HepG2 (cell line): Measurements from ENCODE around the gene RBP3. TPM values are rescaled to one million over a fixed set of nuclear protein-coding genes. Genes with fewer than 3 reads are reported as not detected.

Experiments
- ATAC-seq: fragments of 200-7000 bp; cut with Tn5 transposase; 3 replicates; pipeline ENCODE4 v1.9.1; 2020; ENCODE audit warnings: mild to moderate bottlenecking, moderate library complexity
- BruUV-seq: library from RNA; stranded (reverse); fragments of 400-500 nt; replicated peaks from 2 replicates; lab custom pipeline; 2021; lab: Mats Ljungman, UMichigan
- CTCF ChIA-PET: fragments of 300-600 bp; formaldehyde crosslinking; extraction: SDS; loops from one replicate; lab custom pipeline; 2021; ENCODE audit warnings: low total read pairs, inconsistent platforms, low intra/inter-chr PET ratio; lab: Yijun Ruan, JAX
- POLR2A ChIA-PET: fragments of 350-600 bp; sonication (Branson Sonifier 250); formaldehyde crosslinking; loops from one replicate; lab custom pipeline; 2020; ENCODE audit warnings: antibody characterized with exemption, inconsistent platforms; lab: Yijun Ruan, JAX
- DNase-seq: peaks from one replicate; pipeline ENCODE4 v3.0.0-alpha.2; 2015; ENCODE audit warnings: low spot score
- FAIRE-seq: peaks from 3 replicates; lab custom pipeline; 2011; peaks lifted over from hg19 to GRCh38; lab: Jason Lieb, UNC
- H2AFZ ChIP-seq: one replicate; pipeline ENCODE4 v1.6.1; 2011; ENCODE audit warnings: low read length, inconsistent platforms
- H3K27ac ChIP-seq: fragments of 300-600 bp; 3 replicates; pipeline ENCODE4 v1.8.0; 2011; ENCODE audit warnings: mixed run types, mild to moderate bottlenecking, mixed read lengths, low read length, inconsistent platforms; ENCODE audit not compliant: insufficient read depth; ENCODE audit errors: extremely low read length
- H3K27me3 ChIP-seq, 2 experiments: fragments of 200-600 bp in 1 of 2; 2 replicates in 1 of 2; 3 replicates in 1 of 2; pipeline versions ENCODE4 v1.6.0 to v1.8.0; 2011; ENCODE audit warnings: low read length in 2 of 2, mild to moderate bottlenecking in 2 of 2, moderate library complexity in 2 of 2, inconsistent platforms in 1 of 2; ENCODE audit not compliant: insufficient read depth in 2 of 2, control insufficient read depth in 1 of 2
- H3K36me3 ChIP-seq, 2 experiments: fragments of 200-600 bp in 1 of 2; replicated peaks in 1 of 2; 2 replicates in 1 of 2; 3 replicates in 1 of 2; pipeline versions ENCODE4 v1.5.1 to v1.8.0; 2011; ENCODE audit warnings: low read length in 2 of 2, inconsistent platforms in 1 of 2; ENCODE audit not compliant: insufficient read depth in 2 of 2, control insufficient read depth in 1 of 2
- H3K4me1 ChIP-seq: 2 replicates; pipeline ENCODE4 v1.5.1; 2012; ENCODE audit warnings: low read length, inconsistent platforms; ENCODE audit not compliant: insufficient read depth
- H3K4me2 ChIP-seq: 2 replicates; pipeline ENCODE4 v1.6.0; 2011; ENCODE audit warnings: low read depth, low read length, inconsistent platforms
- H3K4me3 ChIP-seq, 3 experiments: fragments of 200-600 bp in 1 of 3; sonication (generic), shearing (Covaris generic) in 1 of 3; replicated peaks in 1 of 3; 2 replicates each; pipeline ENCODE4 v1.5.1; 2011 to 2016; ENCODE audit warnings: low read length in 3 of 3, inconsistent platforms in 2 of 3, low read depth in 2 of 3, mild to moderate bottlenecking in 2 of 3, control low read depth in 1 of 3, mixed read lengths in 1 of 3; ENCODE audit not compliant: insufficient read depth in 1 of 3
- H3K79me2 ChIP-seq: one replicate; pipeline ENCODE4 v1.6.1; 2011; ENCODE audit warnings: low read length, inconsistent platforms; ENCODE audit not compliant: insufficient read depth
- H3K9ac ChIP-seq: 2 replicates; pipeline ENCODE4 v1.6.0; 2011; ENCODE audit warnings: mild to moderate bottlenecking, low read depth, low read length, inconsistent platforms; ENCODE audit not compliant: insufficient read depth
- H3K9me3 ChIP-seq: 2 replicates; pipeline ENCODE4 v1.5.1; 2012; ENCODE audit warnings: mild to moderate bottlenecking, low read length
- H4K20me1 ChIP-seq: 2 replicates; pipeline ENCODE4 v1.6.0; 2011; ENCODE audit warnings: inconsistent platforms, mild to moderate bottlenecking, low read length, moderate library complexity; ENCODE audit not compliant: insufficient read depth
- HMGXB3 ChIP-seq: sonication (generic); formaldehyde crosslinking; IDR thresholded peaks from 2 replicates; pipeline ENCODE4 v1.4.0; 2020; ENCODE audit warnings: missing genetic modification reagents, borderline replicate concordance
- HOXA7 ChIP-seq: sonication (generic); formaldehyde crosslinking; IDR thresholded peaks from 2 replicates; pipeline ENCODE4 v1.8.1; 2022; ENCODE audit warnings: mild to moderate bottlenecking, missing genetic modification reagents, moderate library complexity
- PAX8 ChIP-seq: sonication (generic); formaldehyde crosslinking; IDR thresholded peaks from 2 replicates; pipeline ENCODE4 v1.8.0; 2022; ENCODE audit warnings: mild to moderate bottlenecking, missing genetic modification reagents, borderline replicate concordance
- TBX3 ChIP-seq: fragments of 450-650 bp; IDR thresholded peaks from 2 replicates; pipeline ENCODE4 v1.6.1; 2017; ENCODE audit warnings: antibody characterized with exemption, mild to moderate bottlenecking, inconsistent platforms, borderline replicate concordance
- ZMYM3 ChIP-seq: sonication (generic); formaldehyde crosslinking; IDR thresholded peaks from 2 replicates; pipeline ENCODE4 v1.5.1; 2020; ENCODE audit warnings: mild to moderate bottlenecking, missing genetic modification reagents
- ZNF275 ChIP-seq: sonication (generic); formaldehyde crosslinking; IDR thresholded peaks from 2 replicates; pipeline ENCODE4 v1.8.0; 2022; ENCODE audit warnings: missing genetic modification reagents, mild to moderate bottlenecking, inconsistent platforms, borderline replicate concordance
- ZNF331 ChIP-seq: sonication (generic); formaldehyde crosslinking; IDR thresholded peaks from 2 replicates; pipeline ENCODE4 v1.4.0; 2020; ENCODE audit warnings: missing genetic modification reagents
- ZNF572 ChIP-seq: sonication (generic); formaldehyde crosslinking; IDR thresholded peaks from 2 replicates; pipeline ENCODE4 v1.5.1; 2020; ENCODE audit warnings: mild to moderate bottlenecking, missing genetic modification reagents
- WGBS: methylation state at CpG from one replicate; pipeline ENCODE4 v1.1.6; 2017; ENCODE audit warnings: low lambda C conversion rate; 5-methylcytosine and 5-hydroxymethylcytosine counted together
- in situ Hi-C: cut with HindIII; loops from 2 replicates; pipeline ENCODE4 v1.10.0; 2017; ENCODE audit warnings: low pct_unique_long_range_greater_than_20kb; ENCODE audit not compliant: extremely low pct_ligation_motif_present
- intact Hi-C: fragments of 100-400 bp; cut with micrococcal nuclease; formaldehyde crosslinking; loops from one replicate; pipeline ENCODE4 v1.10.0; 2022; ENCODE audit not compliant: unreplicated experiment
- polyA plus RNA-seq, 8 experiments: library from polyadenylated mRNA; depleted of rRNA in 3 of 8; stranded (reverse) in 7 of 8; unstranded in 1 of 8; fragments of >200 nt; fragmentation: Illumina TruSeq in 4 of 8; extraction: Trizol in 4 of 8; gene quantifications; 2 replicates each; pipeline versions ENCODE4 v1.2.1 to v1.2.3, GENCODE V29; 2011 to 2016; ENCODE audit warnings: low read depth in 4 of 8, missing spikeins in 1 of 8, mixed read lengths in 1 of 8; ENCODE audit not compliant: insufficient read depth in 1 of 8
- total RNA-seq, 5 experiments: library from RNA; depleted of rRNA; stranded (reverse); fragments of >200 nt; fragmentation: Illumina TruSeq; extraction: Trizol; gene quantifications; 2 replicates each; pipeline ENCODE4 v1.2.3, GENCODE V29; 2016; ENCODE audit warnings: low read depth in 1 of 5

Gene RBP3
- total and polyA plus RNA-seq, 2 of the 13 experiments (the other 11 are each of a cell fraction or from before 2014, with no cell fraction given): not detected

GRCh38 chr10:47379445-47379785 lies 31.3 kb downstream of the RBP3 start:
- DNase-seq (no peak), FAIRE-seq (no peak), ATAC-seq (no peak)
- in situ Hi-C loops: no loop called here
- Histone ChIP-seq H2AFZ (no peak overlapping the region), H3K4me3 (no peak overlapping the region), H3K36me3 (no peaks in the 10 kb centered on the region), H3K27ac (no peak overlapping the region), H3K9me3 (no peaks in the 10 kb centered on the region), H3K27me3 (peaks cover 3 to 5% of the 10 kb centered on the region in 2 experiments; a peak in 3 of 5 replicates), H3K4me1 (peaks cover 27% of the 10 kb centered on the region), H3K4me2 (no peak overlapping the region), H4K20me1 (no peaks in the 10 kb centered on the region), H3K9ac (no peak overlapping the region), H3K79me2 (no peaks in the 10 kb centered on the region)
- intact Hi-C loops: no loop called here
- no TSS peak for BruUV-seq
- 36% methylated on average over 5 of the region's 7 CpGs for WGBS
- TF ChIP-seq PAX8: no peak
- TF ChIP-seq HOXA7 (CRISPR knock-in tag): no peak
- no peak for TF ChIP-seq ZMYM3
- TF ChIP-seq TBX3: no peak
- no peak for TF ChIP-seq ZNF331
- TF ChIP-seq ZNF572: no peak
- no peak for TF ChIP-seq HMGXB3
- TF ChIP-seq ZNF275: no peak
- ChIA-PET POLR2A (no interaction called here), CTCF (no interaction called here)
